AG04449 (cell line): ENCODE results near the gene POTEF.
"Not testable (repeated sequence)": the region's sequence is repeated elsewhere in the genome, so short reads cannot be mapped to it uniquely, and the experiment has no call there.

Experiments used
- CTCF ChIA-PET: fragments of 350-600 bp; formaldehyde crosslinking; extraction: SDS; loops from one replicate; lab custom pipeline; 2021; ENCODE audit warnings: antibody characterized with exemption; lab: Yijun Ruan, JAX
- POLR2A ChIA-PET: fragments of 400-600, 350-600 bp; formaldehyde crosslinking; extraction: SDS; loops from one replicate; lab custom pipeline; 2020; ENCODE audit warnings: antibody characterized with exemption, inconsistent platforms; lab: Yijun Ruan, JAX
- DNase-seq: peaks from one replicate; pipeline ENCODE4 v3.0.0-alpha.2; 2010; ENCODE audit warnings: low read depth, low spot score
- H3K4me3 ChIP-seq: 2 replicates; pipeline ENCODE4 v1.5.1; 2011; ENCODE audit warnings: low read depth, mild to moderate bottlenecking, control low read depth, low read length
- TF ChIP-seq, protein P1 (sequence below): IDR thresholded peaks from one replicate; pipeline ENCODE4 v1.5.1; 2011; ENCODE audit warnings: mild to moderate bottlenecking, moderate library complexity, low read length, control low read depth, inconsistent platforms; ENCODE audit not compliant: insufficient read depth; ENCODE audit errors: missing control alignments

The POTEF gene

DNA sequence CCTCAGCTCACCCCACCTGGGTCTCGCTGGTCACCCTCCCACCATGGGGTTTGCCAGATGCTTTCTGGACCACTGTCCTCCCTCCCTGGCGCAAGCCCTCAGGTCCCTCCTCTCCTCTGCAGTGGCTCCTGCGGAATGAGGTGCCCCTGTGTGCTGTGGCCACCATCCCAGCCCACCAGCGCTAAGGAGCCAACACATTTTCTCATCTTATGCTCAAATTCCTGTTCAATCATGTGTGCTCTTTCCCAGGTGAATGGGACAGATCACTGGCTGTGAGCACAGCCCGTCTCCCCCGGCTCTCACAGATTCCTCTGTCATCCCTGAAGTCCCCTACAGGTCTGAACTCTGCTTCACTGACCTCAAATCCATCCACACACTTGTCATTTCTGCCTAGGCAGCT, 31.1 kb upstream of the POTEF start:
- POLR2A ChIA-PET, result interaction anchor here (0.7 kb wide), 1 partner anchor 217 kb away, joined by 3 read pairs; no protein-coding TSS in a partner anchor
- TF ChIP-seq, protein P1, sequence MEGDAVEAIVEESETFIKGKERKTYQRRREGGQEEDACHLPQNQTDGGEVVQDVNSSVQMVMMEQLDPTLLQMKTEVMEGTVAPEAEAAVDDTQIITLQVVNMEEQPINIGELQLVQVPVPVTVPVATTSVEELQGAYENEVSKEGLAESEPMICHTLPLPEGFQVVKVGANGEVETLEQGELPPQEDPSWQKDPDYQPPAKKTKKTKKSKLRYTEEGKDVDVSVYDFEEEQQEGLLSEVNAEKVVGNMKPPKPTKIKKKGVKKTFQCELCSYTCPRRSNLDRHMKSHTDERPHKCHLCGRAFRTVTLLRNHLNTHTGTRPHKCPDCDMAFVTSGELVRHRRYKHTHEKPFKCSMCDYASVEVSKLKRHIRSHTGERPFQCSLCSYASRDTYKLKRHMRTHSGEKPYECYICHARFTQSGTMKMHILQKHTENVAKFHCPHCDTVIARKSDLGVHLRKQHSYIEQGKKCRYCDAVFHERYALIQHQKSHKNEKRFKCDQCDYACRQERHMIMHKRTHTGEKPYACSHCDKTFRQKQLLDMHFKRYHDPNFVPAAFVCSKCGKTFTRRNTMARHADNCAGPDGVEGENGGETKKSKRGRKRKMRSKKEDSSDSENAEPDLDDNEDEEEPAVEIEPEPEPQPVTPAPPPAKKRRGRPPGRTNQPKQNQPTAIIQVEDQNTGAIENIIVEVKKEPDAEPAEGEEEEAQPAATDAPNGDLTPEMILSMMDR, result no peak
- DNase-seq, result no peak
- no peak overlapping the region for H3K4me3 ChIP-seq
- CTCF ChIA-PET, result no interaction called here

DNA sequence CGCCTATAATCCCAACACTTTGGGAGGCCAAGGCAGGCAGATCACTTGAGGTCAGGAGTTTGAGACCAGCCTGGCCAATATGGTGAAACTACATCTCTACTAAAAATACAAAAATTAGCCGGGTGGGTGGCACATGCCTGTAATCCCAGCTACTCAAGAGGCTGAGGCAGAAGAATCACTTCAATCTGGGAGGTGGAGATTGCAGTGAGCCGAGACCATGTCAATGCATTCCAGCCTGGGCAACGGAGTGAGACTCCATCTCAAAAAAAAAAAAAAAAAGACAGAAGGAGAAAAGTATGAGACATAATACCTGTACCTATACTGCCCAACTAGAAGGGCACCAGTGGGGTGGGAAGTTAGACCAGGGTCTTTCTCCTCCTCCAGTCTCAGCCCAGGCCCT, 30.4 kb upstream of the POTEF start:
- POLR2A ChIA-PET, result interaction anchor here (0.7 kb wide), 1 partner anchor 217 kb away, joined by 3 read pairs; no protein-coding TSS in a partner anchor
- CTCF ChIA-PET, DNase-seq, H3K4me3 ChIP-seq: not testable (repeated sequence)

DNA sequence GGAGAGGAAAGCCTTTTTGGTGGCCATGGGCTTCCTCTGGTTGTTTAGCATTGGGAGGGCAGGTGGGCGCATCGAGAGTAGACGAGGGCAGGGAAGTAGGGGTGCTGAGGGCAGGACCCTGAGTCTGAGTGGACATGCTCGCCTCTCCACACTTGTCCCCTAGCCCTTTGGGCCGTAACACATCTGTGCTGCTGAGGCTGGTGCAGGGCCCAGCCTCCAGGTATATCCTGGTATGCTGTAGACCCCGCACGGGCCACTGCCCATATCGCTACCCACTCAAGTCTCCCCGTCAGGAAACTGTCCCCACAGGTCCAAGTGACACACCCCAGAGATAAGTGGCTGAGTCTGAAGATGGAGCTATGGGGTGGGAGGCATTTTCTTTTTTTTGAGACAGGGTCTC, 29.6 kb upstream of the POTEF start:
- POLR2A ChIA-PET, result no interaction called here
- CTCF ChIA-PET, result no interaction called here
- TF ChIP-seq, protein P1, result no peak
- no peak overlapping the region for H3K4me3 ChIP-seq
- no peak for DNase-seq

DNA sequence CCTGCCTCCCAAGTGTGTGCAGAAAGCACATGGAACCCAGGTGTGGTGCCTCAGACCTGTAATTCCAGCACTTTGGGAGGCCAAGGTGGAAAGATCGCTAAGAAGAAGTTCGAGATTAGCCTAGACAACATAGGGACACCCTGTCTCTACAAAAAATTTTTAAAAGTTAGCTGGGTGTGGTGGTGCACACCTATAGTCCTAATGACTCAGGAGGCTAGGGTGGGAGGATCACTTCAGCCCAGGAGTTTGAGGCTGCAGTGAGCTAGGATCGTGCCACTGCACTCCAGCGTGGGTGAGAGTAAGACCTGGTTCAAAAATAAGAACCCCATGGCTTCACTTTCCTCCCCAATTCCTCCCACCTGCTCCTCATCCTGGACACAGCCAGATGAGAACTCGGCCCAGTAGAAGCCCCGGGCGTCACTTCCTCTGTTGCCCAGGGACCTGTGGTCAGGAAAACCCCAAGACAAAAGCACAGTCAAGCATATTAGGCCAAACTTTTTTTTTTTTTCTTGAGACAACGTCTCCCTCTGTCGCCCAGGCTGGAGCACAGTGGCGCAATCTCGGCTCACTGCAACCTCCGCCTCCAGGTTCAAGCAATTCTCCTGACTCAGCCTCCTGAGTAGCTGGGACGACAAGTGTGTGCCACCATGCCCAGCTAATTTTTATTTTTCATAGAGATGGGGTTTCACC, 28.9 kb upstream of the POTEF start:
- CTCF ChIA-PET, POLR2A ChIA-PET, H3K4me3 ChIP-seq, DNase-seq: not testable (repeated sequence)

DNA sequence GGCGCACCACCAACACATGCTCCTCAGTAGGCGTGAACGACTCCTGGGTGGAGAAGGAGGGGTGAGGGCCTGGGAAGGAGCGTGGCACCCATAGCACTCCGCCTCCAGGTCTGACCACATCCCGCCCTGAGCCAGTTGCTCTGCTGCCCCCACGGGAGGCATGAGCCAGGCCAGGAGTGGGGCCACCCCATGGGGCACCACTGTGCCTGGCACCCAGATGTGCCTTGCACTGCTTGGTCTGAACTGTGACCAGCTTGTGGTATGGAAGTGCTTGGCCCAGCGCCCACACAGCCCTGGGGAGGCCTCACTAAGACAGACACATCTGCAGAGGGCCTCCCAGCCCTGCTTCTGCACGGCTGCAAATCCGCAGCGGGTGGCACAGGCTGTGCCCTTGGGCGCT, 28.3 kb upstream of the POTEF start:
- DNase-seq, H3K4me3 ChIP-seq, POLR2A ChIA-PET, CTCF ChIA-PET: not testable (repeated sequence)

DNA sequence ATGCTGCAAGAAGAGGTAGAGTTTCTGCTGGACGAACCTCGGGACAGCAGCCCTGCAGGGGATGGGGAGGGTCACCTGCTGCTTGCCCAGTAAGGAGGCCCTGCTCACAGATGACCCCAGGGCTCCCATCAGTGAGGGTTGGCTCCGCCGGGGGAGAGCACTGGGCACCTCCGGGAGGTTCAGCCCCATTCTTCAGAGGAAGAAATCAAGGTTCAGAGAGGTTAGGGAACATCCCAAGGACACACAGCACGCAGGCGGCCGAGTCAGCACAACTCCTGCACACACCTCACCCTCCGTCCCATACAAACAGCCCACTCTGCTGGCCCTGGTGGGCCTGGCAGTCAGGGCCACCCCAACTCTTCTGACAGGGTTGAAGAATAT, 27.6 kb upstream of the POTEF start:
- CTCF ChIA-PET, result interaction anchor here (1.6 kb wide), 1 partner anchor 177 kb away, joined by 11 read pairs; no protein-coding TSS in a partner anchor
- H3K4me3 ChIP-seq, result no peak overlapping the region
- TF ChIP-seq, protein P1, result no peak
- POLR2A ChIA-PET, result no interaction called here
- DNase-seq, result no peak

DNA sequence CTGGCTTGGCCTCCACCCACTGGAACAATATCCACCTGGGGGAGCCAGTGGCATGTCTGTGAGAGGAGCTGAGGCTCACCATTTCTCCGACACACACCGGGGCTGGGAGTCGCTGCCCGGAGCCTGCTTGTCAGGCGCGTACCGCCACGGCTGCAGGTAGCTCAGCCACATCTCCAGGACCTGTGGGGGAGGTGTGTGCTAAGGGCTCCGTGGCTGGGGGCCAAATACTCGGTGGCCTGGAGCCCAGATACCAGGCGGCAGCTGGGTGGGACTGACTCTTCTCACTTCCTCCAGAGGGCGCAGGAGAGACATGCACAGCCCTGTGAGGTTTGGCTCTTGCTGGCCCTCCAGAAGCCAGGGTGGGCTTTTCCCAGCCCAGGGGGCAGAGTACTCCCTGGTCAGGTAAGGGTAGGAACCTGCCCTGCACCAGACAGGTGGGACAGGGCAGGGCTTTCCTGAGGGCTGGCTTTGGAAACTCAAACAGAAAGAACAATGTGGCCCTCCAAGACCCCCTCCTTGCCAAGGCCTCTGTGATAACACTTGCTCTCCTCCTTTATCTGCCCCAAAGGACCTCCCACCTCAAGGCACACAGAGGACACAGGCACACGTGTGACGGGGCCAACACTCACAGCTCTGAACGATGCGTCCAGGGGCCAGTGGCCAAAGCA, 27.1 kb upstream of the POTEF start:
- CTCF ChIA-PET, result interaction anchor here (1.6 kb wide), 1 partner anchor 177 kb away, joined by 11 read pairs; no protein-coding TSS in a partner anchor
- POLR2A ChIA-PET, H3K4me3 ChIP-seq: not testable (repeated sequence)
- TF ChIP-seq, protein P1, result peak; percentile 58
- DNase-seq, result peak; percentile 7
